ENCODE measurements around the gene FBRSL1. TPM values are rescaled to one million over a fixed set of nuclear protein-coding genes. Genes with fewer than 3 reads are reported as not detected.

Gene FBRSL1
- total and polyA plus RNA-seq, 2 donors (not counting 1 experiment from before 2014, with no cell fraction given): 62.6 to 112 TPM

- H3K4me3 Mint-ChIP-seq: no peak overlapping the region
- Histone ChIP-seq H3K4me2 (replicated peaks; ENCODE audit: low read depth, low read length, poor library complexity, severe bottlenecking) (no peak overlapping the region), H3K27me3 (replicated peaks in 1 of 4; ENCODE audit: control extremely low read depth in 1 of 4, control insufficient read depth in 3 of 4, insufficient read depth in 4 of 4, low read length in 3 of 4) (no peaks in the 10 kb centered on the region), H3K4me3 (ENCODE audit: control extremely low read depth in 1 of 5, extremely low read depth in 1 of 5, insufficient read depth in 1 of 5, low read depth in 2 of 5, low read length in 4 of 5) (no peak overlapping the region), H3K36me3 (replicated peaks in 1 of 2; ENCODE audit: control extremely low read depth in 1 of 2, control insufficient read depth in 1 of 2, extremely low read depth in 1 of 2, insufficient read depth in 2 of 2, low read length in 1 of 2) (no peaks in the 10 kb centered on the region), H3K9ac (ENCODE audit: low read length) (no peak overlapping the region), H3K4me1 (ENCODE audit: control insufficient read depth in 2 of 2, insufficient read depth in 2 of 2, low read length in 2 of 2) (peaks cover 45 to 84% of the 10 kb centered on the region in 2 donors), H3K27ac (ENCODE audit: low read length in 2 of 2) (no peak overlapping the region), H3K79me2 (ENCODE audit: control insufficient read depth, insufficient read depth, low read length) (peaks cover 96% of the 10 kb centered on the region), H2AFZ (ENCODE audit: insufficient read depth, low read depth, low read length, poor library complexity, severe bottlenecking) (no peak overlapping the region), H3K9me3 (ENCODE audit: control extremely low read depth in 1 of 3, control insufficient read depth in 2 of 3, insufficient read depth in 1 of 3, low read length in 2 of 3) (no peaks in the 10 kb centered on the region), H4K20me1 (ENCODE audit: control insufficient read depth, insufficient read depth, low read length, poor library complexity, severe bottlenecking) (peaks cover 99% of the 10 kb centered on the region)
- TF ChIP-seq, protein P1, sequence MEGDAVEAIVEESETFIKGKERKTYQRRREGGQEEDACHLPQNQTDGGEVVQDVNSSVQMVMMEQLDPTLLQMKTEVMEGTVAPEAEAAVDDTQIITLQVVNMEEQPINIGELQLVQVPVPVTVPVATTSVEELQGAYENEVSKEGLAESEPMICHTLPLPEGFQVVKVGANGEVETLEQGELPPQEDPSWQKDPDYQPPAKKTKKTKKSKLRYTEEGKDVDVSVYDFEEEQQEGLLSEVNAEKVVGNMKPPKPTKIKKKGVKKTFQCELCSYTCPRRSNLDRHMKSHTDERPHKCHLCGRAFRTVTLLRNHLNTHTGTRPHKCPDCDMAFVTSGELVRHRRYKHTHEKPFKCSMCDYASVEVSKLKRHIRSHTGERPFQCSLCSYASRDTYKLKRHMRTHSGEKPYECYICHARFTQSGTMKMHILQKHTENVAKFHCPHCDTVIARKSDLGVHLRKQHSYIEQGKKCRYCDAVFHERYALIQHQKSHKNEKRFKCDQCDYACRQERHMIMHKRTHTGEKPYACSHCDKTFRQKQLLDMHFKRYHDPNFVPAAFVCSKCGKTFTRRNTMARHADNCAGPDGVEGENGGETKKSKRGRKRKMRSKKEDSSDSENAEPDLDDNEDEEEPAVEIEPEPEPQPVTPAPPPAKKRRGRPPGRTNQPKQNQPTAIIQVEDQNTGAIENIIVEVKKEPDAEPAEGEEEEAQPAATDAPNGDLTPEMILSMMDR (IDR thresholded peaks at IDR 0.05): no peak
- no peak for TF ChIP-seq EZH2 (IDR thresholded peaks at IDR 0.05; ENCODE audit: borderline replicate concordance, insufficient read depth, low read depth, low read length, poor library complexity, severe bottlenecking)
- DNase-seq: no peak
- ChIA-PET CTCF (no interaction called here), POLR2A (no interaction called here)
- no peaks in the 10 kb centered on the region for H3K27me3 Mint-ChIP-seq
- peaks cover 65% of the 10 kb centered on the region for H3K4me1 Mint-ChIP-seq
- 97% methylated on average over 16 of the region's 24 CpGs for WGBS (ENCODE audit: insufficient coverage)
- H3K27ac Mint-ChIP-seq: no peak overlapping the region
- H3K9me3 Mint-ChIP-seq (ENCODE audit: insufficient read depth): no peaks in the 10 kb centered on the region
- intact Hi-C loops (cut with micrococcal nuclease): no loop called here
- ATAC-seq (ENCODE audit: low read depth): no peak
Measured at GRCh38 chr12:132502149-132502881, 12.4 kb downstream of the FBRSL1 start.

- TF ChIP-seq EZH2 (IDR thresholded peaks at IDR 0.05; ENCODE audit: borderline replicate concordance, insufficient read depth, low read depth, low read length, poor library complexity, severe bottlenecking): no peak
- TF ChIP-seq, protein P1 (IDR thresholded peaks at IDR 0.05): no peak
- Mint-ChIP-seq H3K4me3 (no peak overlapping the region), H3K27me3 (no peaks in the 10 kb centered on the region), H3K4me1 (peaks cover 62% of the 10 kb centered on the region), H3K9me3 (ENCODE audit: insufficient read depth) (no peaks in the 10 kb centered on the region), H3K27ac (no peak overlapping the region)
- H3K9ac ChIP-seq (ENCODE audit: low read length): no peak overlapping the region
- no peak overlapping the region for H3K27ac ChIP-seq (ENCODE audit: low read length in 2 of 2)
- CTCF ChIA-PET: no interaction called here
- intact Hi-C loops (cut with micrococcal nuclease): no loop called here
- no peak overlapping the region for H3K4me3 ChIP-seq (ENCODE audit: control extremely low read depth in 1 of 5, extremely low read depth in 1 of 5, insufficient read depth in 1 of 5, low read depth in 2 of 5, low read length in 4 of 5)
- ATAC-seq (ENCODE audit: low read depth): no peak
- POLR2A ChIA-PET: no interaction called here
- no peaks in the 10 kb centered on the region for H3K36me3 ChIP-seq (replicated peaks in 1 of 2; ENCODE audit: control extremely low read depth in 1 of 2, control insufficient read depth in 1 of 2, extremely low read depth in 1 of 2, insufficient read depth in 2 of 2, low read length in 1 of 2)
- H2AFZ ChIP-seq (ENCODE audit: insufficient read depth, low read depth, low read length, poor library complexity, severe bottlenecking): no peak overlapping the region
- H3K4me1 ChIP-seq (ENCODE audit: control insufficient read depth in 2 of 2, insufficient read depth in 2 of 2, low read length in 2 of 2): peaks cover 45 to 81% of the 10 kb centered on the region in 2 donors
- H3K4me2 ChIP-seq (replicated peaks; ENCODE audit: low read depth, low read length, poor library complexity, severe bottlenecking): no peak overlapping the region
- no peak for DNase-seq
- H3K27me3 ChIP-seq (replicated peaks in 1 of 4; ENCODE audit: control extremely low read depth in 1 of 4, control insufficient read depth in 3 of 4, insufficient read depth in 4 of 4, low read length in 3 of 4): no peaks in the 10 kb centered on the region
- 91% methylated on average over 8 of the region's 8 CpGs for WGBS (ENCODE audit: insufficient coverage)
- peaks cover 96% of the 10 kb centered on the region for H3K79me2 ChIP-seq (ENCODE audit: control insufficient read depth, insufficient read depth, low read length)
- no peaks in the 10 kb centered on the region for H3K9me3 ChIP-seq (ENCODE audit: control extremely low read depth in 1 of 3, control insufficient read depth in 2 of 3, insufficient read depth in 1 of 3, low read length in 2 of 3)
- peaks cover 99% of the 10 kb centered on the region for H4K20me1 ChIP-seq (ENCODE audit: control insufficient read depth, insufficient read depth, low read length, poor library complexity, severe bottlenecking)
Measured at GRCh38 chr12:132502882-132503193, 12.9 kb downstream of the FBRSL1 start.
